Neural progenitor cell (in vitro differentiated cells): ENCODE data around the gene USP10. TPM values are rescaled to one million over a fixed set of nuclear protein-coding genes. Genes with fewer than 3 reads are reported as not detected.

Source experiments
- DNase-seq: peaks from one replicate; pipeline ENCODE4 v3.0.0-alpha.2; 2016; ENCODE audit warnings: low spot score
- H2AFZ ChIP-seq: fragments of 200-600 bp; sonication (generic); replicated peaks from 2 replicates; pipeline ENCODE4 v1.6.1; 2016; ENCODE audit warnings: antibody characterized with exemption
- H3F3A ChIP-seq: fragments of 200-600 bp; sonication (generic); 2 replicates; pipeline ENCODE4 v1.6.1; 2016; ENCODE audit warnings: antibody characterized with exemption, low read depth
- H3K27ac ChIP-seq: fragments of 200-600 bp; sonication (generic); 2 replicates; pipeline ENCODE4 v1.5.1; 2016; ENCODE audit warnings: mild to moderate bottlenecking
- H3K27me3 ChIP-seq: fragments of 200-600 bp; sonication (generic); 2 replicates; pipeline ENCODE4 v1.6.1; 2016; ENCODE audit warnings: mild to moderate bottlenecking, moderate library complexity
- H3K36me3 ChIP-seq: fragments of 200-600 bp; sonication (generic); 2 replicates; pipeline ENCODE4 v1.5.1; 2016
- H3K4me1 ChIP-seq: fragments of 200-600 bp; sonication (generic); 2 replicates; pipeline ENCODE4 v1.6.1; 2016; ENCODE audit warnings: mixed run types
- H3K4me2 ChIP-seq: fragments of 200-600 bp; sonication (generic); 2 replicates; pipeline ENCODE4 v1.6.1; 2016
- H3K4me3 ChIP-seq: fragments of 200-600 bp; sonication (generic); 2 replicates; pipeline ENCODE4 v1.5.1; 2016
- H3K79me2 ChIP-seq: fragments of 200-600 bp; sonication (generic); 2 replicates; pipeline ENCODE4 v1.6.1; 2016; ENCODE audit warnings: low read depth
- H3K9ac ChIP-seq: fragments of 200-600 bp; sonication (generic); 2 replicates; pipeline ENCODE4 v1.6.1; 2016
- H3K9me3 ChIP-seq: fragments of 200-600 bp; sonication (generic); 2 replicates; pipeline ENCODE4 v1.5.1; 2016; ENCODE audit warnings: low read depth
- H4K20me1 ChIP-seq: fragments of 200-600 bp; sonication (generic); 2 replicates; pipeline ENCODE4 v1.6.1; 2016; ENCODE audit warnings: low read depth
- H3K27ac Mint-ChIP-seq: 3 replicates; pipeline ENCODE4 v1.8.0; 2021; ENCODE audit warnings: mixed read lengths
- H3K27me3 Mint-ChIP-seq: 2 replicates; pipeline ENCODE4 v1.8.0; 2022; ENCODE audit warnings: low read depth, mild to moderate bottlenecking, inconsistent platforms, moderate library complexity, mixed read lengths; ENCODE audit not compliant: insufficient read depth
- H3K36me3 Mint-ChIP-seq: 3 replicates; pipeline ENCODE4 v1.8.0; 2021; ENCODE audit warnings: mixed read lengths
- H3K4me1 Mint-ChIP-seq: 3 replicates; pipeline ENCODE4 v1.8.0; 2021; ENCODE audit warnings: mixed read lengths
- H3K4me3 Mint-ChIP-seq: 3 replicates; pipeline ENCODE4 v1.8.0; 2021; ENCODE audit warnings: mild to moderate bottlenecking, moderate library complexity, mixed read lengths
- H3K9me3 Mint-ChIP-seq: 3 replicates; pipeline ENCODE4 v1.8.0; 2020; ENCODE audit warnings: mixed read lengths
- CTCF ChIP-seq: fragments of 200-600 bp; sonication (generic); IDR thresholded peaks from 2 replicates; pipeline ENCODE4 v1.5.1; 2017; ENCODE audit warnings: antibody characterized with exemption, mild to moderate bottlenecking
- EZH2 ChIP-seq: fragments of 200-600 bp; sonication (generic); IDR thresholded peaks from 2 replicates; pipeline ENCODE4 v1.6.1; 2017; ENCODE audit warnings: antibody characterized with exemption, mild to moderate bottlenecking, moderate library complexity
- EZH2phosphoT487 ChIP-seq: fragments of 200-600 bp; sonication (generic); IDR thresholded peaks from 2 replicates; pipeline ENCODE4 v1.6.1; 2017; ENCODE audit warnings: antibody characterized with exemption
- total RNA-seq: library from RNA; depleted of rRNA; stranded (reverse); fragments of >200 nt; gene quantifications from 2 replicates; pipeline ENCODE4 v1.2.3, GENCODE V29; 2015; ENCODE audit warnings: low replicate concordance

Gene USP10
- total RNA-seq, 1 donor from 2014 or later, result 130 TPM

- Mint-ChIP-seq H3K27me3 (peaks cover 3% of the 10 kb centered on the region), H3K27ac (peak overlapping the region; percentile 25), H3K4me3 (no peak overlapping the region), H3K4me1 (peaks cover 44% of the 10 kb centered on the region), H3K9me3 (no peaks in the 10 kb centered on the region), H3K36me3 (peaks cover 8% of the 10 kb centered on the region)
- Histone ChIP-seq H4K20me1 (peaks cover 83% of the 10 kb centered on the region), H3K4me1 (peaks cover 20% of the 10 kb centered on the region), H3K27me3 (no peaks in the 10 kb centered on the region), H2AFZ (no peak overlapping the region), H3F3A (peaks cover 9% of the 10 kb centered on the region), H3K4me2 (no peak overlapping the region), H3K9ac (no peak overlapping the region), H3K36me3 (no peaks in the 10 kb centered on the region), H3K4me3 (no peak overlapping the region), H3K9me3 (no peaks in the 10 kb centered on the region), H3K27ac (no peak overlapping the region), H3K79me2 (peaks cover 96% of the 10 kb centered on the region)
- DNase-seq, result peak; percentile 30
- TF ChIP-seq EZH2phosphoT487 (no peak), EZH2 (no peak), CTCF (no peak)
Observed at GRCh38 chr16:84703681-84704080, 3.9 kb downstream of the USP10 start.

GRCh38 chr16:84704253-84704652, 4.5 kb downstream of the USP10 start:
- Mint-ChIP-seq H3K4me1 (peaks cover 46% of the 10 kb centered on the region), H3K27ac (no peak overlapping the region), H3K27me3 (peaks cover 3% of the 10 kb centered on the region), H3K4me3 (no peak overlapping the region), H3K36me3 (peaks cover 11% of the 10 kb centered on the region), H3K9me3 (no peaks in the 10 kb centered on the region)
- Histone ChIP-seq H3K79me2 (peaks cover 98% of the 10 kb centered on the region), H3K27ac (no peak overlapping the region), H4K20me1 (peaks cover 88% of the 10 kb centered on the region), H3F3A (peaks cover 3% of the 10 kb centered on the region), H3K9ac (no peak overlapping the region), H3K9me3 (no peaks in the 10 kb centered on the region), H3K4me1 (peaks cover 15% of the 10 kb centered on the region), H3K4me2 (no peak overlapping the region), H2AFZ (no peak overlapping the region), H3K36me3 (no peaks in the 10 kb centered on the region), H3K27me3 (no peaks in the 10 kb centered on the region), H3K4me3 (no peak overlapping the region)
- TF ChIP-seq EZH2phosphoT487 (no peak), CTCF (no peak), EZH2 (no peak)
- no peak for DNase-seq

- no peak overlapping the region for H3K27ac ChIP-seq
- peaks cover 9% of the 10 kb centered on the region for H3K36me3 Mint-ChIP-seq
- no peak overlapping the region for H3K4me3 Mint-ChIP-seq
- no peak overlapping the region for H3K9ac ChIP-seq
- H3K27me3 Mint-ChIP-seq, result no peaks in the 10 kb centered on the region
- H3K36me3 ChIP-seq, result no peaks in the 10 kb centered on the region
- H3K27ac Mint-ChIP-seq, result no peak overlapping the region
- no peaks in the 10 kb centered on the region for H3K27me3 ChIP-seq
- no peak overlapping the region for H3K4me2 ChIP-seq
- H3K4me1 ChIP-seq, result peaks cover 17% of the 10 kb centered on the region
- no peak overlapping the region for H2AFZ ChIP-seq
- peaks cover 44% of the 10 kb centered on the region for H3K4me1 Mint-ChIP-seq
- peaks cover 98% of the 10 kb centered on the region for H4K20me1 ChIP-seq
- no peaks in the 10 kb centered on the region for H3K9me3 Mint-ChIP-seq
- no peak for TF ChIP-seq EZH2
- TF ChIP-seq EZH2phosphoT487, result no peak
- no peak for TF ChIP-seq CTCF
- no peak for DNase-seq
- no peaks in the 10 kb centered on the region for H3F3A ChIP-seq
- H3K9me3 ChIP-seq, result no peaks in the 10 kb centered on the region
- H3K4me3 ChIP-seq, result no peak overlapping the region
- H3K79me2 ChIP-seq, result peaks cover 100% of the 10 kb centered on the region
Observed at GRCh38 chr16:84706856-84707255, 7.1 kb downstream of the USP10 start.
